Liver (tissue), 3 donors: ENCODE data around the gene NCAM1.

Experiments used
- CTCF ChIP-seq: fragments of 150-350 bp; IDR thresholded peaks from 2 replicates; pipeline ENCODE4 v1.5.1; 2017; ENCODE audit warnings: improper control_type of control experiment, low read depth, low read length; ENCODE audit not compliant: missing input control
- FOXA1 ChIP-seq: IDR thresholded peaks from 2 replicates; pipeline ENCODE4 v1.6.1; 2016; ENCODE audit warnings: antibody characterized with exemption
- JUND ChIP-seq, 2 donors: IDR thresholded peaks; 2 replicates each; pipeline ENCODE4 v1.6.1; 2016; ENCODE audit warnings: antibody characterized with exemption in 2 of 2
- MAX ChIP-seq: IDR thresholded peaks from 2 replicates; pipeline ENCODE4 v1.6.1; 2016; ENCODE audit warnings: antibody characterized with exemption
- REST ChIP-seq: IDR thresholded peaks from 2 replicates; pipeline ENCODE4 v1.6.1; 2016; ENCODE audit warnings: antibody characterized with exemption, mild to moderate bottlenecking
- TAF1 ChIP-seq: conservative IDR thresholded peaks from 2 replicates; pipeline ENCODE4 v1.6.1; 2016; ENCODE audit warnings: antibody characterized with exemption, mild to moderate bottlenecking
- YY1 ChIP-seq: IDR thresholded peaks from 2 replicates; pipeline ENCODE4 v1.6.1; 2016; ENCODE audit warnings: antibody characterized with exemption, mild to moderate bottlenecking
- donor health status: healthy.
- donor health status: healthy.

- TF ChIP-seq CTCF (no peak), JUND (IDR thresholded peaks at IDR 0.05) (no peak), YY1 (no peak), TAF1 (no peak), REST (no peak), FOXA1 (no peak), MAX (no peak)
Observed at GRCh38 chr11:112966561-112966960, 5.3 kb downstream of the NCAM1 start.
